SK-N-SH treated with all-trans-retinoic acid at 6 μM for 48 hours (cell line): ENCODE data around the gene MED15.

Source experiments
- ATAC-seq: fragments of 200-7000 bp; cut with Tn5 transposase; 3 replicates; pipeline ENCODE4 v1.9.1; 2020; ENCODE audit warnings: mild to moderate bottlenecking, moderate library complexity
- ARNTL ChIP-seq: fragments of 450-650 bp; formaldehyde crosslinking; IDR thresholded peaks from 2 replicates; pipeline ENCODE4 v1.5.0; 2020; ENCODE audit warnings: low read depth, mild to moderate bottlenecking, moderate library complexity, borderline replicate concordance
- BACH2 ChIP-seq: fragments of 250-450 bp; sonication (Bioruptor Pico); IDR thresholded peaks from 2 replicates; pipeline ENCODE4 v1.9.0; 2021; ENCODE audit warnings: mild to moderate bottlenecking, borderline replicate concordance
- CSDC2 ChIP-seq: fragments of 250-450 bp; sonication (Bioruptor Pico); IDR thresholded peaks from 2 replicates; pipeline ENCODE4 v1.5.0; 2020; ENCODE audit warnings: mild to moderate bottlenecking, moderate library complexity
- ESRRG ChIP-seq: fragments of 250-450 bp; sonication (Bioruptor Pico); IDR thresholded peaks from 2 replicates; pipeline ENCODE4 v1.6.1; 2021; ENCODE audit warnings: mild to moderate bottlenecking
- GLIS3 ChIP-seq: fragments of 250-450 bp; sonication (Bioruptor Pico); IDR thresholded peaks from 2 replicates; pipeline ENCODE4 v1.5.0; 2020; ENCODE audit warnings: mild to moderate bottlenecking, moderate library complexity
- OSR1 ChIP-seq: fragments of 250-450 bp; sonication (Bioruptor Pico); IDR thresholded peaks from 2 replicates; pipeline ENCODE4 v1.8.0; 2022; ENCODE audit warnings: moderate library complexity, mild to moderate bottlenecking, inconsistent platforms
- PPARA ChIP-seq: fragments of 250-450 bp; sonication (Bioruptor Pico); IDR thresholded peaks from 2 replicates; pipeline ENCODE4 v1.5.0; 2020; ENCODE audit warnings: mild to moderate bottlenecking, borderline replicate concordance
- RARB ChIP-seq: fragments of 250-450 bp; sonication (Bioruptor Pico); IDR thresholded peaks from 2 replicates; pipeline ENCODE4 v1.8.0; 2021; ENCODE audit warnings: mild to moderate bottlenecking, moderate library complexity
- SNAI2 ChIP-seq: fragments of 250-450 bp; sonication (Bioruptor Pico); IDR thresholded peaks from 2 replicates; pipeline ENCODE4 v1.5.0; 2020; ENCODE audit warnings: mild to moderate bottlenecking, moderate library complexity
- TCF4 ChIP-seq: fragments of 250-450 bp; sonication (Bioruptor Pico); IDR thresholded peaks from 2 replicates; pipeline ENCODE4 v1.8.0; 2021; ENCODE audit warnings: mild to moderate bottlenecking, moderate library complexity, borderline replicate concordance
- TOX ChIP-seq: fragments of 250-450 bp; sonication (Bioruptor Pico); IDR thresholded peaks from 2 replicates; pipeline ENCODE4 v1.8.0; 2021; ENCODE audit warnings: mild to moderate bottlenecking, moderate library complexity, borderline replicate concordance
- ZC3H10 ChIP-seq: fragments of 250-450 bp; sonication (Bioruptor Pico); IDR thresholded peaks from 2 replicates; pipeline ENCODE4 v1.5.1; 2021; ENCODE audit warnings: mild to moderate bottlenecking, moderate library complexity
- ZFP3 ChIP-seq: fragments of 250-450 bp; sonication (Bioruptor Pico); IDR thresholded peaks from 2 replicates; pipeline ENCODE4 v1.5.0; 2020; ENCODE audit warnings: mild to moderate bottlenecking, moderate library complexity
- ZFP30 ChIP-seq: fragments of 450-650 bp; formaldehyde crosslinking; IDR thresholded peaks from 2 replicates; pipeline ENCODE4 v1.5.0; 2022; ENCODE audit warnings: mild to moderate bottlenecking, moderate library complexity
- ZNF565 ChIP-seq: fragments of 450-650 bp; formaldehyde crosslinking; conservative IDR thresholded peaks from 2 replicates; pipeline ENCODE4 v1.5.0; 2020; ENCODE audit warnings: low read depth, mild to moderate bottlenecking, moderate library complexity
- ZNF70 ChIP-seq: fragments of 450-650 bp; formaldehyde crosslinking; IDR thresholded peaks from 2 replicates; pipeline ENCODE4 v1.5.0; 2020; ENCODE audit warnings: mild to moderate bottlenecking, moderate library complexity
- ZNF8 ChIP-seq: fragments of 450-650 bp; formaldehyde crosslinking; IDR thresholded peaks from 2 replicates; pipeline ENCODE4 v1.5.0; 2020; ENCODE audit warnings: mild to moderate bottlenecking, moderate library complexity
- TF ChIP-seq, protein P1 (sequence below): fragments of 250-450 bp; sonication (Bioruptor Pico); IDR thresholded peaks from 2 replicates; pipeline ENCODE4 v1.8.0; 2021; ENCODE audit warnings: low read depth, mild to moderate bottlenecking, moderate library complexity, borderline replicate concordance
- TF ChIP-seq, protein P2 (sequence below): fragments of 250-450 bp; sonication (Bioruptor Pico); IDR thresholded peaks from 2 replicates; pipeline ENCODE4 v1.8.0; 2020; ENCODE audit warnings: mild to moderate bottlenecking, moderate library complexity, borderline replicate concordance
- TF ChIP-seq, protein P3 (sequence below): fragments of 250-450 bp; sonication (Bioruptor Pico); IDR thresholded peaks from 2 replicates; pipeline ENCODE4 v1.5.1; 2021; ENCODE audit warnings: mild to moderate bottlenecking, moderate library complexity
- TF ChIP-seq, protein P4 (sequence below): fragments of 250-450 bp; sonication (Bioruptor Pico); IDR thresholded peaks from 2 replicates; pipeline ENCODE4 v1.5.0; 2020; ENCODE audit warnings: mild to moderate bottlenecking, moderate library complexity
- TF ChIP-seq, protein P5 (sequence below): fragments of 250-450 bp; sonication (Bioruptor Pico); IDR thresholded peaks from 2 replicates; pipeline ENCODE4 v1.5.1; 2020; ENCODE audit warnings: low read depth, mild to moderate bottlenecking, moderate library complexity

The MED15 gene

DNA sequence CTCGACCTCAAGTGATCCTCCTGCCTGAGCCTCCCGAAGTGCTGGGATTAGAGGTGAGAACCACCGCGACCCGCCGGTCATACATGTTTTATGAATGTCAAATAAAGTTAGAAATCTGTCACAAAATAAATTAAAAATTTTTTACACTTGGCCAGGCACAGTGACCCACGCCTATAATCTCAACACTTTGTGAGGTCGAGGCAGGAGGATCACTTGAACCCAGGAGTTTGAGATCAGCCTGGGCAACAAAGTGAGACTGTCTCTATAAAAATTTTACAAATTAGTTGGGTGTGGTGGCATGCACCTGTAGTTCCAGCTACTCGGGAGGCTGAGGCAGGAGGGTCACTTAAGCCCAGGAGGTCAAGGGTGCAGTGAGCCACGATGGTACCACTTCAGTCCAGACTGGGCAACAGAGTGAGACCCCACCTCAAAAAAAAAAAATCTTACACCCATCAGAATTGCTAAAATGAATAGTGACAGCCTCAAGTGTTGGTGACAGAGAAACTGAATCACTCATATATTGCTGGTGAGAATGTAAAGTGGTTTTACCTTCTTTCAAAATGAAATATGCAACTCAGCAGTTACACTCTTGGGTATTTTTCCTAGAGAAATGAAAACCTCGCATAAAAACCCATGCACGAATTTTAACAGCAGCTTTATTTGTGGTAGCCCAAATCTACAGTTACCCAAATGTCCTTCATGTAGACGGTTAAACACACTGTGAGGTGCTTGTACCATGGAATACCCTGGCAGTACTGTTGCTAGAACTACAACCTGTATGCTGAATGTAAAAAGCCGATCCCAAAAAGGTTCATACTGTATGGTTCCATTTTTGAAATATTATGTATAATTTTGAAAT, 55.4 kb downstream of the MED15 start:
- TF ChIP-seq CSDC2 (no peak), ZNF565 (no peak), ZNF70 (CRISPR knock-in tag) (no peak), ZFP3 (CRISPR knock-in tag) (no peak), SNAI2 (CRISPR knock-in tag) (no peak), PPARA (no peak), TCF4 (CRISPR knock-in tag) (no peak), RARB (CRISPR knock-in tag) (no peak), OSR1 (no peak), ZNF8 (CRISPR knock-in tag) (no peak)
- TF ChIP-seq, protein P1, sequence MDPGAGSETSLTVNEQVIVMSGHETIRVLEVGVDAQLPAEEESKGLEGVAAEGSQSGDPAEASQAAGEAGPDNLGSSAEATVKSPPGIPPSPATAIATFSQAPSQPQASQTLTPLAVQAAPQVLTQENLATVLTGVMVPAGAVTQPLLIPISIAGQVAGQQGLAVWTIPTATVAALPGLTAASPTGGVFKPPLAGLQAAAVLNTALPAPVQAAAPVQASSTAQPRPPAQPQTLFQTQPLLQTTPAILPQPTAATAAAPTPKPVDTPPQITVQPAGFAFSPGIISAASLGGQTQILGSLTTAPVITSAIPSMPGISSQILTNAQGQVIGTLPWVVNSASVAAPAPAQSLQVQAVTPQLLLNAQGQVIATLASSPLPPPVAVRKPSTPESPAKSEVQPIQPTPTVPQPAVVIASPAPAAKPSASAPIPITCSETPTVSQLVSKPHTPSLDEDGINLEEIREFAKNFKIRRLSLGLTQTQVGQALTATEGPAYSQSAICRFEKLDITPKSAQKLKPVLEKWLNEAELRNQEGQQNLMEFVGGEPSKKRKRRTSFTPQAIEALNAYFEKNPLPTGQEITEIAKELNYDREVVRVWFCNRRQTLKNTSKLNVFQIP (CRISPR knock-in tag) = no peak
- TF ChIP-seq, protein P2, sequence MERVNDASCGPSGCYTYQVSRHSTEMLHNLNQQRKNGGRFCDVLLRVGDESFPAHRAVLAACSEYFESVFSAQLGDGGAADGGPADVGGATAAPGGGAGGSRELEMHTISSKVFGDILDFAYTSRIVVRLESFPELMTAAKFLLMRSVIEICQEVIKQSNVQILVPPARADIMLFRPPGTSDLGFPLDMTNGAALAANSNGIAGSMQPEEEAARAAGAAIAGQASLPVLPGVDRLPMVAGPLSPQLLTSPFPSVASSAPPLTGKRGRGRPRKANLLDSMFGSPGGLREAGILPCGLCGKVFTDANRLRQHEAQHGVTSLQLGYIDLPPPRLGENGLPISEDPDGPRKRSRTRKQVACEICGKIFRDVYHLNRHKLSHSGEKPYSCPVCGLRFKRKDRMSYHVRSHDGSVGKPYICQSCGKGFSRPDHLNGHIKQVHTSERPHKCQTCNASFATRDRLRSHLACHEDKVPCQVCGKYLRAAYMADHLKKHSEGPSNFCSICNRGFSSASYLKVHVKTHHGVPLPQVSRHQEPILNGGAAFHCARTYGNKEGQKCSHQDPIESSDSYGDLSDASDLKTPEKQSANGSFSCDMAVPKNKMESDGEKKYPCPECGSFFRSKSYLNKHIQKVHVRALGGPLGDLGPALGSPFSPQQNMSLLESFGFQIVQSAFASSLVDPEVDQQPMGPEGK = no peak
- ATAC-seq = no peak

DNA sequence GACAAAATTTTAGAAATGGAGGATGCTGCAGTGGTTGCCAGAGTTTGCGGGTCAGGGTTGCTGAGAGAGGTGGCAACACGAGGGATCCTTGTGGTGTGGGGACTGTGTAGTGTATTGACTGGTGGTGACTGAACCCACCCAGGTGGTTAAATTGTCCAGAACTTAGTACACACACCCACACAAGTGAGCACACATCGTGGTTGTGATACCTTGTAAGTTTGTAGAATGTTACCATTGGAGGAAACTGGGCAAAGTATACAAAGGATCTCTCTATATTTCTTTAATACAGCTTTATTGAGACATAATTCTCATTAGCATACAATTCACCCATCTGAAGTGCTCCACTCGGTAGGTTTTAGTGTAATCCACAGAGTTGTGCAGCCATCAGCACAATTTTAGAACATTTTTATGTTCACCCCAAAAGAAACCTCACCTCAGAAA, 56.1 kb downstream of the MED15 start:
- no peak for ATAC-seq
- TF ChIP-seq PPARA = no peak
- no peak for TF ChIP-seq ARNTL (CRISPR knock-in tag)
- no peak for TF ChIP-seq ESRRG (CRISPR knock-in tag)
- TF ChIP-seq ZC3H10 (CRISPR knock-in tag) = no peak
- TF ChIP-seq, protein P3, sequence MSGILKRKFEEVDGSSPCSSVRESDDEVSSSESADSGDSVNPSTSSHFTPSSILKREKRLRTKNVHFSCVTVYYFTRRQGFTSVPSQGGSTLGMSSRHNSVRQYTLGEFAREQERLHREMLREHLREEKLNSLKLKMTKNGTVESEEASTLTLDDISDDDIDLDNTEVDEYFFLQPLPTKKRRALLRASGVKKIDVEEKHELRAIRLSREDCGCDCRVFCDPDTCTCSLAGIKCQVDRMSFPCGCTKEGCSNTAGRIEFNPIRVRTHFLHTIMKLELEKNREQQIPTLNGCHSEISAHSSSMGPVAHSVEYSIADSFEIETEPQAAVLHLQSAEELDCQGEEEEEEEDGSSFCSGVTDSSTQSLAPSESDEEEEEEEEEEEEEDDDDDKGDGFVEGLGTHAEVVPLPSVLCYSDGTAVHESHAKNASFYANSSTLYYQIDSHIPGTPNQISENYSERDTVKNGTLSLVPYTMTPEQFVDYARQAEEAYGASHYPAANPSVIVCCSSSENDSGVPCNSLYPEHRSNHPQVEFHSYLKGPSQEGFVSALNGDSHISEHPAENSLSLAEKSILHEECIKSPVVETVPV (CRISPR knock-in tag) = no peak
- TF ChIP-seq, protein P4, sequence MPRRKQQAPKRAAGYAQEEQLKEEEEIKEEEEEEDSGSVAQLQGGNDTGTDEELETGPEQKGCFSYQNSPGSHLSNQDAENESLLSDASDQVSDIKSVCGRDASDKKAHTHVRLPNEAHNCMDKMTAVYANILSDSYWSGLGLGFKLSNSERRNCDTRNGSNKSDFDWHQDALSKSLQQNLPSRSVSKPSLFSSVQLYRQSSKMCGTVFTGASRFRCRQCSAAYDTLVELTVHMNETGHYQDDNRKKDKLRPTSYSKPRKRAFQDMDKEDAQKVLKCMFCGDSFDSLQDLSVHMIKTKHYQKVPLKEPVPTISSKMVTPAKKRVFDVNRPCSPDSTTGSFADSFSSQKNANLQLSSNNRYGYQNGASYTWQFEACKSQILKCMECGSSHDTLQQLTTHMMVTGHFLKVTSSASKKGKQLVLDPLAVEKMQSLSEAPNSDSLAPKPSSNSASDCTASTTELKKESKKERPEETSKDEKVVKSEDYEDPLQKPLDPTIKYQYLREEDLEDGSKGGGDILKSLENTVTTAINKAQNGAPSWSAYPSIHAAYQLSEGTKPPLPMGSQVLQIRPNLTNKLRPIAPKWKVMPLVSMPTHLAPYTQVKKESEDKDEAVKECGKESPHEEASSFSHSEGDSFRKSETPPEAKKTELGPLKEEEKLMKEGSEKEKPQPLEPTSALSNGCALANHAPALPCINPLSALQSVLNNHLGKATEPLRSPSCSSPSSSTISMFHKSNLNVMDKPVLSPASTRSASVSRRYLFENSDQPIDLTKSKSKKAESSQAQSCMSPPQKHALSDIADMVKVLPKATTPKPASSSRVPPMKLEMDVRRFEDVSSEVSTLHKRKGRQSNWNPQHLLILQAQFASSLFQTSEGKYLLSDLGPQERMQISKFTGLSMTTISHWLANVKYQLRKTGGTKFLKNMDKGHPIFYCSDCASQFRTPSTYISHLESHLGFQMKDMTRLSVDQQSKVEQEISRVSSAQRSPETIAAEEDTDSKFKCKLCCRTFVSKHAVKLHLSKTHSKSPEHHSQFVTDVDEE (CRISPR knock-in tag) = no peak
- TF ChIP-seq, protein P1 (CRISPR knock-in tag) = no peak
- no peak for TF ChIP-seq ZNF8 (CRISPR knock-in tag)
- TF ChIP-seq, protein P5, sequence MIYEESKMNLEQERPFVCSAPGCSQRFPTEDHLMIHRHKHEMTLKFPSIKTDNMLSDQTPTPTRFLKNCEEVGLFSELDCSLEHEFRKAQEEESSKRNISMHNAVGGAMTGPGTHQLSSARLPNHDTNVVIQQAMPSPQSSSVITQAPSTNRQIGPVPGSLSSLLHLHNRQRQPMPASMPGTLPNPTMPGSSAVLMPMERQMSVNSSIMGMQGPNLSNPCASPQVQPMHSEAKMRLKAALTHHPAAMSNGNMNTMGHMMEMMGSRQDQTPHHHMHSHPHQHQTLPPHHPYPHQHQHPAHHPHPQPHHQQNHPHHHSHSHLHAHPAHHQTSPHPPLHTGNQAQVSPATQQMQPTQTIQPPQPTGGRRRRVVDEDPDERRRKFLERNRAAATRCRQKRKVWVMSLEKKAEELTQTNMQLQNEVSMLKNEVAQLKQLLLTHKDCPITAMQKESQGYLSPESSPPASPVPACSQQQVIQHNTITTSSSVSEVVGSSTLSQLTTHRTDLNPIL (CRISPR knock-in tag) = no peak
- TF ChIP-seq GLIS3 (CRISPR knock-in tag) = no peak
- TF ChIP-seq CSDC2 = no peak
- TF ChIP-seq ZFP30 (CRISPR knock-in tag) = no peak
- no peak for TF ChIP-seq TOX (CRISPR knock-in tag)
- TF ChIP-seq BACH2 = no peak
- TF ChIP-seq ZFP3 (CRISPR knock-in tag) = no peak
- no peak for TF ChIP-seq SNAI2 (CRISPR knock-in tag)
- TF ChIP-seq, protein P2 = no peak
- TF ChIP-seq, all 23 proteins: peak for 0
